H9 (cell line): ENCODE measurements around the gene NLRC3. TPM values are rescaled to one million over a fixed set of nuclear protein-coding genes. Genes with fewer than 3 reads are reported as not detected.

Source experiments
- DNase-seq: peaks from one replicate; pipeline ENCODE4 v3.0.0-alpha.2; 2017
- H2AFZ ChIP-seq: one replicate; pipeline ENCODE4 v1.6.1; 2013; ENCODE audit warnings: mild to moderate bottlenecking, low read length, control low read depth, moderate library complexity
- H2AK5ac ChIP-seq: 2 replicates; pipeline ENCODE4 v1.6.1; 2013; ENCODE audit warnings: low read length, control low read depth, mixed read lengths; ENCODE audit not compliant: insufficient read length
- H2BK120ac ChIP-seq: one replicate; pipeline ENCODE4 v1.6.1; 2013; ENCODE audit warnings: low read depth, mild to moderate bottlenecking, low read length, control low read depth, inconsistent platforms; ENCODE audit not compliant: poor library complexity, severe bottlenecking
- H2BK12ac ChIP-seq: 2 replicates; pipeline ENCODE4 v1.6.1; 2013; ENCODE audit warnings: low read length, control low read depth, mixed read lengths, low read depth; ENCODE audit not compliant: insufficient read length
- H2BK15ac ChIP-seq: 2 replicates; pipeline ENCODE4 v1.6.1; 2013; ENCODE audit warnings: low read depth, low read length, control low read depth
- H2BK20ac ChIP-seq: one replicate; pipeline ENCODE4 v1.6.1; 2013; ENCODE audit warnings: low read depth, mild to moderate bottlenecking, low read length, control low read depth, inconsistent platforms; ENCODE audit not compliant: poor library complexity, severe bottlenecking
- H2BK5ac ChIP-seq: 2 replicates; pipeline ENCODE4 v1.6.1; 2013; ENCODE audit warnings: low read length, control low read depth, mixed read lengths; ENCODE audit not compliant: insufficient read length
- H3K14ac ChIP-seq: 2 replicates; pipeline ENCODE4 v1.6.1; 2013; ENCODE audit warnings: low read length, control low read depth; ENCODE audit not compliant: insufficient read depth
- H3K18ac ChIP-seq: 2 replicates; pipeline ENCODE4 v1.6.1; 2013; ENCODE audit warnings: low read depth, mild to moderate bottlenecking, mixed read lengths, low read length, control low read depth; ENCODE audit not compliant: insufficient read length
- H3K23ac ChIP-seq: 2 replicates; pipeline ENCODE4 v1.6.1; 2013; ENCODE audit warnings: low read length, control low read depth, mixed read lengths, low read depth; ENCODE audit not compliant: insufficient read length
- H3K23me2 ChIP-seq: 2 replicates; pipeline ENCODE4 v1.6.1; 2013; ENCODE audit warnings: low read depth, mild to moderate bottlenecking, mixed read lengths, low read length, control low read depth; ENCODE audit not compliant: insufficient read length, poor library complexity, severe bottlenecking
- H3K27ac ChIP-seq: 2 replicates; pipeline ENCODE4 v1.5.1; 2013; ENCODE audit warnings: low read length, control low read depth, mixed read lengths, low read depth; ENCODE audit not compliant: insufficient read length
- H3K27me3 ChIP-seq: 2 replicates; pipeline ENCODE4 v1.6.1; 2013; ENCODE audit warnings: low read length, control low read depth, inconsistent platforms; ENCODE audit not compliant: insufficient read depth
- H3K4ac ChIP-seq: 2 replicates; pipeline ENCODE4 v1.6.1; 2013; ENCODE audit warnings: low read depth, mild to moderate bottlenecking, control low read depth, inconsistent platforms, low read length, moderate library complexity
- H3K4me1 ChIP-seq: 2 replicates; pipeline ENCODE4 v1.6.1; 2013; ENCODE audit warnings: low read length, control low read depth, inconsistent platforms; ENCODE audit not compliant: insufficient read depth
- H3K4me2 ChIP-seq: 2 replicates; pipeline ENCODE4 v1.6.1; 2013; ENCODE audit warnings: low read length, control low read depth, mixed read lengths; ENCODE audit not compliant: insufficient read length, insufficient read depth
- H3K56ac ChIP-seq: 2 replicates; pipeline ENCODE4 v1.6.1; 2013; ENCODE audit warnings: low read depth, mild to moderate bottlenecking, mixed read lengths, low read length, control low read depth; ENCODE audit not compliant: insufficient read length
- H3K79me1 ChIP-seq: 2 replicates; pipeline ENCODE4 v1.6.1; 2013; ENCODE audit warnings: low read depth, mild to moderate bottlenecking, moderate library complexity, low read length, control low read depth, inconsistent platforms; ENCODE audit not compliant: insufficient read depth, poor library complexity, severe bottlenecking
- H3K79me2 ChIP-seq: 2 replicates; pipeline ENCODE4 v1.6.1; 2013; ENCODE audit warnings: low read length, control low read depth, inconsistent platforms; ENCODE audit not compliant: insufficient read depth
- H3K9ac ChIP-seq: 2 replicates; pipeline ENCODE4 v1.6.1; 2013; ENCODE audit warnings: low read length, control low read depth, mixed read lengths; ENCODE audit not compliant: insufficient read length; ENCODE audit errors: extremely low read depth
- H3K9me3 ChIP-seq: one replicate; pipeline ENCODE4 v1.6.1; 2013; ENCODE audit warnings: low read depth, low read length, inconsistent platforms; ENCODE audit not compliant: control insufficient read depth
- H3T11ph ChIP-seq: one replicate; pipeline ENCODE4 v1.6.1; 2013; ENCODE audit warnings: mild to moderate bottlenecking, low read length, control low read depth, inconsistent platforms
- H4K20me1 ChIP-seq: one replicate; pipeline ENCODE4 v1.6.1; 2013; ENCODE audit not compliant: control insufficient read depth, insufficient read length, insufficient read depth
- H4K5ac ChIP-seq: 2 replicates; pipeline ENCODE4 v1.6.1; 2013; ENCODE audit warnings: low read depth, mild to moderate bottlenecking, mixed read lengths, low read length, control low read depth; ENCODE audit not compliant: insufficient read length
- H4K8ac ChIP-seq: replicated peaks from 2 replicates; pipeline ENCODE4 v1.6.1; 2013; ENCODE audit warnings: low read length, control low read depth, mixed read lengths, low read depth; ENCODE audit not compliant: insufficient read length
- H4K91ac ChIP-seq: 2 replicates; pipeline ENCODE4 v1.6.1; 2013; ENCODE audit warnings: low read depth, mild to moderate bottlenecking, moderate library complexity, mixed read lengths, low read length, control low read depth; ENCODE audit not compliant: insufficient read length
- H3K27ac Mint-ChIP-seq, 3 experiments: 2 replicates in 2 of 3; 3 replicates in 1 of 3; pipeline ENCODE4 v1.8.0; 2020 to 2021; ENCODE audit warnings: mixed read lengths in 3 of 3, mild to moderate bottlenecking in 1 of 3, moderate library complexity in 1 of 3
- H3K27me3 Mint-ChIP-seq: 2 replicates; pipeline ENCODE4 v1.8.0; 2021; ENCODE audit warnings: low read depth, mild to moderate bottlenecking, moderate library complexity, mixed read lengths
- H3K36me3 Mint-ChIP-seq, 3 experiments: 2 replicates in 2 of 3; 3 replicates in 1 of 3; pipeline ENCODE4 v1.8.0; 2020 to 2021; ENCODE audit warnings: low read depth in 3 of 3, mixed read lengths in 3 of 3; ENCODE audit not compliant: insufficient read depth in 1 of 3
- H3K4me1 Mint-ChIP-seq, 2 experiments: 2 replicates each; pipeline ENCODE4 v1.8.0; 2020; ENCODE audit warnings: mixed read lengths in 2 of 2
- H3K4me3 Mint-ChIP-seq, 2 experiments: 2 replicates in 1 of 2; 3 replicates in 1 of 2; pipeline ENCODE4 v1.8.0; 2020 to 2021; ENCODE audit warnings: mild to moderate bottlenecking in 2 of 2, mixed read lengths in 2 of 2, moderate library complexity in 1 of 2
- H3K9me3 Mint-ChIP-seq, 2 experiments: 2 replicates in 1 of 2; 3 replicates in 1 of 2; pipeline ENCODE4 v1.8.0; 2020; ENCODE audit warnings: mild to moderate bottlenecking in 2 of 2, mixed read lengths in 2 of 2, moderate library complexity in 1 of 2
- CTCF ChIP-seq: fragments of 200-600 bp; sonication (generic); conservative IDR thresholded peaks from 3 replicates; pipeline ENCODE4 v1.8.0; 2021; ENCODE audit warnings: antibody characterized with exemption, mild to moderate bottlenecking
- WGBS: extraction: QIAGEN DNeasy Blood & Tissue Kit; methylation state at CpG from one replicate; pipeline ENCODE4 v1.1.7; 2013; ENCODE audit warnings: missing lambda C conversion rate, low lambda C conversion rate, mixed read lengths; ENCODE audit not compliant: insufficient read length; ENCODE audit errors: extremely low coverage; 5-methylcytosine and 5-hydroxymethylcytosine counted together
- total RNA-seq: library from RNA; stranded (reverse); gene quantifications from 2 replicates; pipeline ENCODE4 v1.2.1, GENCODE V29; 2021

Gene NLRC3
- total RNA-seq, 1 experiment from 2014 or later, result 0.44 TPM

GRCh38 chr16:3513892-3514583 is 63.2 kb downstream of the NLRC3 start:
- Histone ChIP-seq H3T11ph (no peak overlapping the region), H4K5ac (no peak overlapping the region), H4K8ac (no peak overlapping the region), H2BK12ac (no peak overlapping the region), H3K27me3 (no peaks in the 10 kb centered on the region), H4K91ac (no peak overlapping the region), H3K79me2 (no peaks in the 10 kb centered on the region), H3K4me2 (no peak overlapping the region), H2BK120ac (no peak overlapping the region), H2AFZ (no peak overlapping the region), H3K4ac (no peak overlapping the region), H3K18ac (no peak overlapping the region), H2BK5ac (no peak overlapping the region), H2BK15ac (no peak overlapping the region), H2BK20ac (no peak overlapping the region), H3K79me1 (no peaks in the 10 kb centered on the region), H3K9ac (no peak overlapping the region), H3K27ac (no peak overlapping the region), H4K20me1 (no peaks in the 10 kb centered on the region), H3K9me3 (no peaks in the 10 kb centered on the region), H3K4me1 (no peaks in the 10 kb centered on the region), H3K23me2 (no peaks in the 10 kb centered on the region), H3K14ac (no peak overlapping the region), H2AK5ac (no peak overlapping the region), H3K23ac (no peak overlapping the region), H3K56ac (no peak overlapping the region)
- Mint-ChIP-seq H3K4me3 (no peak overlapping the region), H3K27ac (no peak overlapping the region; a peak in 1 of 7 replicates), H3K4me1 (peaks cover 0 to 4% of the 10 kb centered on the region in 2 experiments; a peak in 2 of 4 replicates), H3K36me3 (peaks cover 18 to 58% (median 35%) of the 10 kb centered on the region in 3 experiments; a peak in 6 of 7 replicates), H3K27me3 (no peaks in the 10 kb centered on the region), H3K9me3 (no peaks in the 10 kb centered on the region)
- no CpG with 5 or more reads among the region's 7 CpGs for WGBS
- TF ChIP-seq CTCF, result no peak
- no peak for DNase-seq
